HG03378 (cell line): Measurements from ENCODE around the gene HPS5.

Experiments used
- ATAC-seq: cut with Tn5 transposase; IDR thresholded peaks from one replicate; pipeline ENCODE4 v1.9.1; 2021; ENCODE audit warnings: mild to moderate bottlenecking, moderate library complexity; ENCODE audit not compliant: unreplicated experiment

Gene HPS5

DNA sequence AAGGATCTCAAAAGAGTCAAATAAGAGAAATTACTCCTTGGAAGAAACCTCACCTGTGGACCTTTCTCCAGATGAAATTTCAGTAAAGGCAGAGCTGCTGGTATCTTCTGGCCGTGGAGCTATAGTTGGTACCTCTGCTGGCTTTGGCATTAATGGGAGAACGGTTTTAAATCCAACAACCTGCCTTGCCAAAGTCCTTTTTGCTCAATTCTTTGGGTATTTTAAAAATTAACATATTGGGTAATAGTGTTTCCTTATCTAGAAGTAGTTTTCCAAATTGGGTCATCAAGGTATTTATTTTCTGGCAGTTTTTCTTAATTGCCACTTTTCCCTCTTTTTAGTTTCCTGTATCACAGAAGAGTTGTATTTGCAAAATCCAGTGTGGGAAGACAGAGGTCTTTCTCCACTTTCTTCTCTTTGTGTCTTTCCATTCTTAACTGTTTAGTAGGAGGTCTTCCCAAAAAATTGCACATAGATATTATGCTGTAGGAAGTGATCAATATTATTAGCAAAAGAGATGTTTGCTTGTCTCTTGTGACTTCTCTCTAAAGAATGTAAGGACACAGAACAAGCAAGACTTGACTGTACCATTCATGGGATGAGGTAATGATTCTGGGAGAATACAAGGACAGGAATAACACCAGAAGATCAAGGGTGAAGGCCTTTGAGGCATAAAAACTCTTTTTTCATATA lies 85.1 kb downstream of the HPS5 start, which contains the start of gene SAA4:
SAA4 (minus strand) TSS at position 139 of the 693 bp plus-strand sequence. CDS start 876 bp downstream, outside the sequence.
- ATAC-seq: no peak

DNA sequence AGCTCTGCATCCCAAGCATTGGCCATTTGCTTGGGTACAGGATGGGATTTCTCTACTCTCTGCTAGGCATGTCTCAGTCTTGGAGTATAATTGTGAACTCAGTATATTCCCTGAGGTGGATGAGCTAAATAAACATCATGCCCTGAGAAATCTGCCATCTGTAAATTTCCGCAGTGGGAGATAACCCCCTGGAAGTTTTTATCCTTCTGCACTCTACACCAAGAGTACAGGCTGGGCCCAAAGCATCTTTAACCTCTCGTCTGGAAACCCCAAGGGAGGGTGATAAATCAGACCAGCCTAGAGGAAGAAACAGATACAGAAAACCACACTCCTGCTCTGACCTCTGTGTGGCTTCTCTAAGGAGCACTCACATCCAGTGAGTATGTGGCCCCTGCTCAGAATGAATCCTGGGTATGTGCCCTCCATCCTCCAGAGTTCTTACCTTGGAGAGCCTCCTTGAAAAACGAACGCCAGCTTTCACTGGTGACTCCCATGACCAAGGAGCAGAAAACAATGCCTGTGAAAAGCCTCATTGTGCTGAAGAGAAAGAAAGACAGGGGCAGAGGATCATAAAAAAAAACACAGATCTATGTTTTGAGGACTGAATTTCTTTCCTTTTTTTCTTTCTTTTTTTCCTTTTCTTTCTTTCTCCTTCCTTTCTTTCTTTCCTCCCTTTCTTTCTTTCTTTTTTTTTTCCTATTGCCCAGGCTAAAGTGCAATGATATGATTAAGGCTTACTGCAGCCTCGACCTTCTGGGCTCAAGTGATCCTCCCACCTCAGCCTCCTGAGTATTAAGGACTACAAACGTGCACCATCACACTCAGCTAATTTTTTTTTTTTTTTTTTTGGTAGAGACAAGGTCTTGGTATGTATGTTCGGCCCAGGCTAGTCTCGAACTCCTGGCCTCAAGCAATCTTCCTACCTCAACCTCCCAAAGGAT lies 86.3 kb downstream of the HPS5 start:
- no peak for ATAC-seq

DNA sequence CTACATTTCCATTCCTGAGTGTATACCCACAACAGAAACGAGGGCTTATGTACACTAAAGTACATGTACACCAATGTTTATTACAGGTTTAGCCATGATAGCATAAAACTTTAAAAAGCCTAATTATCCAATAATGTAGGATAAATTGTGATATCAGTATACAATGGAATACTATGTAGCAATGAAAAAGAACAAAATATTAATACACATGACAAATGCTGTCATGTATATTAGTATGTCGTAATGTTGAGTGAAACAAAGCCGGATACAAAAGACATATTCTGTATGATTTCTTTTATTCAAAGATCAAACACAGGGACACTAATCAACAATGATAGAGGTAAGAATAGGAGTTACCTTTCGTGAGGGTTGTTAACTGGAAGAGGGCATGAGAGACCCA lies 88.0 kb downstream of the HPS5 start:
- ATAC-seq: no peak

DNA sequence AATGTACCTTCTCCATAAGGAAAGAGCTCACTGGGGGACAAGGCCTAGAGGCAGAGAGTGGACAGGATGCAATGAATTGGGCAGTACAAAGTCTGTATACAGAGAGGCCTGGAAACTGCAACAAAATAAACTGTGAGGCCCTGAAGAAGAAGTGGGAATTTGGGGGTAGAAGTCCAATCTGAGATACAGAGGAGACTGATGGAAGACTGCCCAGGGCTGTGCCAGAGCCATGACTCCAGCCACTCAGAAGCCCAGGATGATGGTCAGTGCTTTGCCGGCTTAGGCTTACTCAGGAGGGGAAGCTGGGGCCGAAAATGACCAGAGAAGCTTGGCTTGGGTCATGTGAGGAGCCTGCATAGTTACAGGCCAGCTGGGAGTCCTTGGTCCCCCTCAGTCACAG lies 91.1 kb downstream of the HPS5 start:
- no peak for ATAC-seq

DNA sequence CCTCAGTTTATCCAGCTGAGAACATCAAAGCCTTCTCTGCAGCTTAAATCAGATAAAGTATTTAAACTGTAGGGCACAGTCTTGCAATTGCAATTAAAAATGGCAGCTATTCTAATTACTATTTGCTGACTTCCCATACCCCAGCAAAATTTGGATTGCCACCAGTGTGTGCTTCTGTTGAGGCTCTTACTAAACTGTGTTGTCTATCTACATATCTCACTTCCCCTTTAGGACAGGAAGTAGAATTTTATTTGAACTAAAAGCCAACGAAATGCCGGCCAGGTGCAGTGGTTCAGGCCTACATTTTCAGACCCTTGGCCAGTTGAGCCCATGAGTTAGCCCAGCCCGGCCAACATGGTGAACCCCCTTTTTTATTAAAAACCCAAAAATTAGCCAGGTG lies 92.4 kb downstream of the HPS5 start:
- peak; percentile 90 for ATAC-seq
